ENCODE data around the gene KMO. TPM values are rescaled to one million over a fixed set of nuclear protein-coding genes. Genes with fewer than 3 reads are reported as not detected.

Gene KMO
- total and polyA plus RNA-seq, 2 donors (not counting 3 experiments of a cell fraction or from before 2014, with no cell fraction given) = not detected

- Histone ChIP-seq H3K9me1 (replicated peaks; ENCODE audit: control insufficient read depth, extremely low read depth, insufficient read depth, low read length) (no peaks in the 10 kb centered on the region), H3K27me3 (ENCODE audit: control insufficient read depth in 2 of 2, insufficient read depth in 2 of 2, low read length in 2 of 2) (no peaks in the 10 kb centered on the region), H4K20me1 (replicated peaks; ENCODE audit: control insufficient read depth, extremely low read depth, insufficient read depth, low read length) (no peaks in the 10 kb centered on the region), H3K9ac (replicated peaks; ENCODE audit: extremely low read depth, insufficient read depth, low read length) (peak overlapping the region; percentile 35), H3K79me2 (ENCODE audit: control insufficient read depth, insufficient read depth, low read length) (no peaks in the 10 kb centered on the region), H2AFZ (ENCODE audit: low read depth, low read length) (no peak overlapping the region), H3K4me1 (ENCODE audit: control insufficient read depth, extremely low read depth, insufficient read depth, low read length) (peaks cover 40% of the 10 kb centered on the region), H3K4me3 (replicated peaks in 1 of 3; ENCODE audit: insufficient read depth in 1 of 3, low read depth in 1 of 3, low read length in 3 of 3) (no peak overlapping the region), H3K27ac (ENCODE audit: insufficient read depth, low read depth, low read length) (peak overlapping the region; percentile 64), H3K36me3 (ENCODE audit: control insufficient read depth in 2 of 2, extremely low read depth in 1 of 2, insufficient read depth in 2 of 2, low read length in 2 of 2) (no peaks in the 10 kb centered on the region), H3K4me2 (ENCODE audit: insufficient read depth, low read length) (peak overlapping the region; percentile 60), H3K9me3 (replicated peaks; ENCODE audit: control insufficient read depth, insufficient read depth, low read length) (no peaks in the 10 kb centered on the region)
- ChIA-PET CTCF (no interaction called here), POLR2A (no interaction called here)
- TF ChIP-seq POLR2A (IDR thresholded peaks at IDR 0.05; ENCODE audit: low read depth, low read length) = no peak
- TF ChIP-seq, protein P1, sequence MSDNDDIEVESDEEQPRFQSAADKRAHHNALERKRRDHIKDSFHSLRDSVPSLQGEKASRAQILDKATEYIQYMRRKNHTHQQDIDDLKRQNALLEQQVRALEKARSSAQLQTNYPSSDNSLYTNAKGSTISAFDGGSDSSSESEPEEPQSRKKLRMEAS (IDR thresholded peaks at IDR 0.05; ENCODE audit: insufficient read depth, insufficient read length) = no peak
- no peak for TF ChIP-seq GATA2 (IDR thresholded peaks at IDR 0.05; ENCODE audit: insufficient read depth, insufficient read length, low read depth, low read length)
- no peak for TF ChIP-seq CTCF (IDR thresholded peaks at IDR 0.05; ENCODE audit: extremely low read depth in 1 of 2, insufficient read depth in 1 of 2, low read depth in 1 of 2, low read length in 2 of 2)
- no peak for TF ChIP-seq MYC (IDR thresholded peaks at IDR 0.05; ENCODE audit: low read depth, low read length)
- TF ChIP-seq EZH2 (IDR thresholded peaks at IDR 0.05; ENCODE audit: borderline replicate concordance, low read depth, low read length, severe bottlenecking) = no peak
- TF ChIP-seq JUN (IDR thresholded peaks at IDR 0.05; ENCODE audit: borderline replicate concordance, insufficient read depth, insufficient read length, low read depth) = peak; percentile 81
- peak; percentile 99 for TF ChIP-seq FOS (IDR thresholded peaks at IDR 0.05; ENCODE audit: borderline replicate concordance, insufficient read depth, low read length)
- peak; percentile 49 for TF ChIP-seq POLR2AphosphoS5 (IDR thresholded peaks at IDR 0.05; ENCODE audit: insufficient read depth, low read depth, low read length)
- no peak for FAIRE-seq
- no TSS peak for BruUV-seq (replicated peaks)
- dilution Hi-C loops (cut with MboI; ENCODE audit: extremely low pct_ligation_motif_present, low sequenced_read_pairs) (no loop called here), intact Hi-C loops (cut with micrococcal nuclease) (loop anchor here (1.0 to 10.0 kb wide), 6 partner anchors 8 to 1448 kb away; partner anchors contain the start of gene FH)
- peak; percentile 64 for DNase-seq (ENCODE audit: low read depth, low spot score)
Measured at GRCh38 chr1:241482761-241483250, 49.4 kb upstream of the KMO start.

Measured in endothelial cell of umbilical vein (primary cell).